A549 (cell line): Measurements from ENCODE around the gene CDKN3.

Source experiments
- BHLHE40 ChIP-seq: IDR thresholded peaks from 2 replicates; pipeline ENCODE4 v1.6.1; 2012; ENCODE audit warnings: low read depth, low read length, inconsistent platforms
- E2F6 ChIP-seq: IDR thresholded peaks from 2 replicates; pipeline ENCODE4 v1.6.1; 2012; ENCODE audit warnings: low read depth, borderline replicate concordance
- EP300 ChIP-seq, 2 experiments: fragments of >200 bp; sonication (Bioruptor Twin); formaldehyde crosslinking; IDR thresholded peaks; 2 replicates in 1 of 2; 3 replicates in 1 of 2; pipeline ENCODE4 v1.6.1; 2016 to 2017
- ZFP36 ChIP-seq: fragments of 450-650 bp; IDR thresholded peaks from 2 replicates; pipeline ENCODE4 v1.6.1; 2014; ENCODE audit warnings: borderline replicate concordance; ENCODE audit not compliant: partially characterized antibody
- TF ChIP-seq, protein P1 (sequence below): fragments of >200 bp; sonication (Bioruptor Twin); formaldehyde crosslinking; IDR thresholded peaks from 3 replicates; pipeline ENCODE4 v1.5.1; 2016

GRCh38 chr14:54348923-54349620 is 47.7 kb upstream of the CDKN3 start:
- TF ChIP-seq, protein P1, sequence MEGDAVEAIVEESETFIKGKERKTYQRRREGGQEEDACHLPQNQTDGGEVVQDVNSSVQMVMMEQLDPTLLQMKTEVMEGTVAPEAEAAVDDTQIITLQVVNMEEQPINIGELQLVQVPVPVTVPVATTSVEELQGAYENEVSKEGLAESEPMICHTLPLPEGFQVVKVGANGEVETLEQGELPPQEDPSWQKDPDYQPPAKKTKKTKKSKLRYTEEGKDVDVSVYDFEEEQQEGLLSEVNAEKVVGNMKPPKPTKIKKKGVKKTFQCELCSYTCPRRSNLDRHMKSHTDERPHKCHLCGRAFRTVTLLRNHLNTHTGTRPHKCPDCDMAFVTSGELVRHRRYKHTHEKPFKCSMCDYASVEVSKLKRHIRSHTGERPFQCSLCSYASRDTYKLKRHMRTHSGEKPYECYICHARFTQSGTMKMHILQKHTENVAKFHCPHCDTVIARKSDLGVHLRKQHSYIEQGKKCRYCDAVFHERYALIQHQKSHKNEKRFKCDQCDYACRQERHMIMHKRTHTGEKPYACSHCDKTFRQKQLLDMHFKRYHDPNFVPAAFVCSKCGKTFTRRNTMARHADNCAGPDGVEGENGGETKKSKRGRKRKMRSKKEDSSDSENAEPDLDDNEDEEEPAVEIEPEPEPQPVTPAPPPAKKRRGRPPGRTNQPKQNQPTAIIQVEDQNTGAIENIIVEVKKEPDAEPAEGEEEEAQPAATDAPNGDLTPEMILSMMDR, result no peak
- no peak for TF ChIP-seq ZFP36
- TF ChIP-seq BHLHE40, result no peak
- no peak for TF ChIP-seq E2F6
- no peak for TF ChIP-seq EP300 (IDR thresholded peaks at IDR 0.05)
